Dendritic cell treated with granulocyte-macrophage colony-stimulating factor and Interleukin-4, amounts not matched to agents 40 ng/mL and 50 ng/mL, for 4 days (primary cell): Measurements from ENCODE around the gene TMEM42.

Experiments used
- H3K27ac Mint-ChIP-seq: one replicate; pipeline ENCODE4 v1.8.0; 2022; ENCODE audit warnings: mild to moderate bottlenecking, mixed read lengths
- H3K27me3 Mint-ChIP-seq: one replicate; pipeline ENCODE4 v1.8.0; 2022; ENCODE audit warnings: mild to moderate bottlenecking, mixed read lengths
- H3K36me3 Mint-ChIP-seq: one replicate; pipeline ENCODE4 v1.8.0; 2022; ENCODE audit warnings: low read depth, mixed read lengths
- H3K4me1 Mint-ChIP-seq: one replicate; pipeline ENCODE4 v1.8.0; 2022; ENCODE audit warnings: low read depth, mixed read lengths
- H3K4me3 Mint-ChIP-seq: one replicate; pipeline ENCODE4 v1.8.0; 2022; ENCODE audit warnings: mild to moderate bottlenecking, moderate library complexity, mixed read lengths
- H3K9me3 Mint-ChIP-seq: one replicate; pipeline ENCODE4 v1.8.0; 2022; ENCODE audit warnings: mixed read lengths
- intact Hi-C: fragments of 100-400 bp; cut with micrococcal nuclease; formaldehyde crosslinking; loops from one replicate; pipeline ENCODE4 v1.15.0; 2022

The TMEM42 gene

GRCh38 chr3:44909063-44909462 lies 47.4 kb downstream of the TMEM42 start:
- Mint-ChIP-seq H3K27me3 (peaks cover 25% of the 10 kb centered on the region), H3K36me3 (no peaks in the 10 kb centered on the region), H3K9me3 (no peaks in the 10 kb centered on the region), H3K4me1 (peaks cover 3% of the 10 kb centered on the region), H3K27ac (no peak overlapping the region), H3K4me3 (no peak overlapping the region)
- intact Hi-C loops, result no loop called here

GRCh38 chr3:44910693-44911092 lies 49.0 kb downstream of the TMEM42 start:
- Mint-ChIP-seq H3K27me3 (peaks cover 25% of the 10 kb centered on the region), H3K36me3 (no peaks in the 10 kb centered on the region), H3K4me1 (peaks cover 8% of the 10 kb centered on the region), H3K27ac (no peak overlapping the region), H3K9me3 (no peaks in the 10 kb centered on the region), H3K4me3 (no peak overlapping the region)
- intact Hi-C loops, result no loop called here

DNA sequence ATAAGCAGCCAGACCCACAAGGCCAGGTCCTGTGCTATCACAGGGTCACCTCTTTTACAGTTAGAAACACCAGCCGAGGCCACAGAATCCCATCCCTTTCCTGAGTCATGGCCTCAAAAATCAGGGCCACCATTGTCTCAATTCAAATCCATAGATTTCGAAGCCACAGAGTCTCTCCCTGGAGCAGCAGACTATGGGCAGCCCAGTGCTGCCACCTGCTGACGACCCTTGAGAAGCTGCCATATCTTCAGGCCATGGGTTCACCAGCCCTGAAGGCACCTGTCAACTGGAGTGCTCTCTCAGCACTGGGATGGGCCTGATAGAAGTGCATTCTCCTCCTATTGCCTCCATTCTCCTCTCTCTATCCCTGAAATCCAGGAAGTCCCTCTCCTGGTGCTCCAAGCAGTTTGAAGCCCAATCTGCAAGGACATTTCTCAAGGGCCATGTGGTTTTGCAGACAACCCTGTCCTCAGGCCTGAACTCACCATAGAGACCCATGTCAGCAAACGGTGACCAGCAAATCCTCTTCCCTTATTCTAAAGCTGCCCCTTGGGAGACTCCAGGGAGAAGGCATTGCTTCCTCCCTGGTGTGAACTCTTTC lies 52.3 kb downstream of the TMEM42 start:
- H3K9me3 Mint-ChIP-seq, result no peaks in the 10 kb centered on the region
- peaks cover 19% of the 10 kb centered on the region for H3K27me3 Mint-ChIP-seq
- H3K36me3 Mint-ChIP-seq, result peaks cover 31% of the 10 kb centered on the region
- intact Hi-C loops, result loop anchor here (1.0 kb wide), 1 partner anchor 382 kb away; no protein-coding TSS in a partner anchor
- H3K4me3 Mint-ChIP-seq, result no peak overlapping the region
- H3K4me1 Mint-ChIP-seq, result peaks cover 11% of the 10 kb centered on the region
- no peak overlapping the region for H3K27ac Mint-ChIP-seq

DNA sequence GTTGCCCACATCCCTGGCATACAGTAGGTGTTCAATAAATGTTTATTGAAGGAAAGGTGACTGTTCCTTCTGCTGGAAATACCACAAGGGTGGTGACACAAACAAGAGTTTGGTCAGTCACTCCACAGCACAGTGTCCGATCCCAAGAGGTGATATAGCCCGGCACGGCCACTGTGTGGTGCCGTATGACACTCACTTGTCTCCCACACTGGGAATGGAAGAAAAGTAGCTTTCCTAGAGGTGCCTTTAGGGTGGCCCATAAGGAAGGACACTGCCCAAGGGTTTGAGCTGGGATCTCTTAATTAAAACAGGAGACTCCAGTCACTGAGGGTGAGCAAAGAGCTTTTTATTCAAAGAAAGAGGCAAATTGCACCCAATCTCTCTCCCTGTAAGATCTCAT lies 53.2 kb downstream of the TMEM42 start:
- H3K9me3 Mint-ChIP-seq, result no peaks in the 10 kb centered on the region
- H3K4me3 Mint-ChIP-seq, result no peak overlapping the region
- H3K4me1 Mint-ChIP-seq, result peaks cover 11% of the 10 kb centered on the region
- intact Hi-C loops, result loop anchor here (1.0 kb wide), 1 partner anchor 383 kb away; no protein-coding TSS in a partner anchor
- peaks cover 41% of the 10 kb centered on the region for H3K36me3 Mint-ChIP-seq
- no peak overlapping the region for H3K27ac Mint-ChIP-seq
- H3K27me3 Mint-ChIP-seq, result peaks cover 11% of the 10 kb centered on the region
